Measurements from ENCODE around the gene DCST1.

- no peak for TF ChIP-seq CTCF (conservative IDR thresholded peaks at IDR 0.05)
- no peak for TF ChIP-seq ZFX (IDR thresholded peaks at IDR 0.05)
These were observed 45.3 kb upstream of the DCST1 start for GRCh38 chr1:154988058-154988954.

Data from C4-2B (cell line).